GM12872 (cell line): Measurements from ENCODE around the gene KIAA0930.

Experiments used
- CTCF ChIP-seq: IDR thresholded peaks from 3 replicates; pipeline ENCODE4 v1.5.1; 2011; ENCODE audit warnings: low read depth, mild to moderate bottlenecking, low read length, moderate library complexity; ENCODE audit not compliant: insufficient read depth

Gene KIAA0930

GRCh38 chr22:45224988-45225731 lies 15.5 kb downstream of the KIAA0930 start:
- no peak for TF ChIP-seq CTCF

DNA sequence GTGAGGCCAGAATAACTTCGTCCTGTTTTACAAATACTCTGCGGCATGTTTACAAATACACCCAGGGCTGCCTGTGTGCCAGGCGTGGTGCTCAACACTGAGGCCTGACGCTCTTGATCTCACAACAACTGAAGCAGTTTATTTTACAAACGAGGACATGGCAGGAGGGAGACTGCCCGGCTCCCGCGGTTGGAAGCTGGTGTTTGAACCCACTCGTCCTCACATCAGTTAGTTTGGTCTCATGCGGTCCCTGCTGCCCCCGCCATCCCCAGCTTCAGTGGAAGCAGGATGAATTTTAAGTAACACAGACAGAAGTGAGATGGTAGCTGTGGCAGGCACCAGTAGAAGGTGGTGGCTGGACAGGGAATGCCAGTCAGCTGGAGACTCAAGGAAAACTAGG lies 16.4 kb downstream of the KIAA0930 start:
- TF ChIP-seq CTCF, result no peak

DNA sequence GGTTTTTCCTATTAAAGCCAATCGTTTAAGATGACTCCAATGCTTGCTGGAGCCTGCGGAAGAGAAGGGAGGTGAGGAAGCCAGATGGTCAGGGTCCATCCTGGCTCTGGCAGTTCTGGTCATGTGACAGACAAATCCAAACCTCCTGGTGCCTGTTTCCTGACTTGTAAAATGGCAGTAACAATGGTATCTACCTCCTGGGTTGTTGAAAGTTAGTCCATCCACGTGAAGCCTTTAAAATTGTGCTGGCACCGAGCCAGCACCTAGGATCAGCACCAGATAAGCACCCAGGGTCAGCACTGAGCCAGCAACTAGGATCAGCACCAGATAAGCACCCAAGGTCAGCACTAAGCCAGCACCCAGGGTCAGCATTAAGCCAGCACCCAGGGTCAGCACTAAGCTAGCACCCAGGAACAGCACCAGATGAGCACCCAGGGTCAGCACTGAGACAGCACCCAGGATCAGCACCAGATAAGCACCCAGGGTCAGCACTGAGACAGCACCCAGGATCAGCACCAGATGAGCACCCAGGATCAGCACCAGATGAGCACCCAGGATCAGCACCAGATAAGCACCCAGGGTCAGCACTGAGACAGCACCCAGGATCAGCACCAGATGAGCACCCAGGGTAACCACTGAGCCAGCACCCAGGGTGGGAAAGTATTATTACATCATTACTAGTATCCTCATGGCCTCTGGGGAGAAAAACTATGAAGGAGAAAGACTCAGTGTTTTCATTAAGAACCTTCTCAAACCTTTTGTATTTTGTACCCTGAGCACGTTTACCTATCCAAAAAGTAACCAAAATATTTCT lies 17.2 kb downstream of the KIAA0930 start:
- TF ChIP-seq CTCF, result no peak

DNA sequence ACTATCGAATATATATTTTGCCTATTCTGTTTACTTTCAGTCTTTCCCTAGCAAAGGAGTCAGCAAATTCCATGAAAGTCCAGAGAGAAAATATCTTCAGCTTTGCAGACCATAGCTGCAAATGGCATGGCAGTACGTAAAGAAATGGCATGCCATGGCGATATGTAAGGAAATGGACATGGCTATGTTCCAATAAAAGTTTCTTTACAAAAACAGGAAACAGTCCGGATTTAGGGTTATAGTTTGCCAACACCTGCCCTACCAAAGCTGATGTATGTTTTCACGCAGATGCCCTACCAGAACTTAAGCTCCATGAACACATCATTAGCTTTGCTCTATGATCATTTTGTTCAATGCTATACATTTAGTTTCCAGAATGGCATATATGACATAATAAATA lies 19.5 kb downstream of the KIAA0930 start:
- no peak for TF ChIP-seq CTCF

GRCh38 chr22:45218976-45219375 lies 21.7 kb downstream of the KIAA0930 start:
- TF ChIP-seq CTCF, result no peak

DNA sequence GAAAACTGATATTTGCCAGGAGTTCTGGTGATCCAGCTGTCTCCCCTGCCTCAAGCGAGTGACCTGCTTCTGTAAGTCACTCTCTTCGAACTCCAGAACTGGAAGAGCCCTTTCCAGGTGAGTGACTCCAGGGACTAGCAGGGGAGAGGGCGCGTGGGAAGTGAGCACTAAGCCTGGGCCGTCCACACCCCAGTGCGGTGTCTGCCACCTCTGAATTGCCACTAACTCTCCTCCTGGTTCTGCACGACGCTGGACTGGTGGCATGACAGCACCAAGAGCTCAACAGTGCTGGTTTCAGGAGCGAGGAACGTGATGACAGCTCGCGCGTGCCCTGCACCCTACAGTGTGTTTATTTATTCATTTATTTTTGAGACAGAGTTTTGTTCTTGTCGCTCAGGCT lies 22.9 kb downstream of the KIAA0930 start:
- TF ChIP-seq CTCF, result no peak

GRCh38 chr22:45217345-45217744 lies 23.3 kb downstream of the KIAA0930 start:
- no peak for TF ChIP-seq CTCF
